Keratinocyte (primary cell): ENCODE data around the gene FGFBP2. TPM values are rescaled to one million over a fixed set of nuclear protein-coding genes. Genes with fewer than 3 reads are reported as not detected.

ENCODE experiments used
- DNase-seq: peaks from one replicate; pipeline ENCODE4 v3.0.0-alpha.2; 2011; ENCODE audit warnings: low read depth, missing footprints, low spot score
- FAIRE-seq: peaks from 2 replicates; lab custom pipeline; 2011; peaks lifted over from hg19 to GRCh38; lab: Jason Lieb, UNC
- H2AFZ ChIP-seq: 2 replicates; pipeline ENCODE4 v1.6.0; 2012; ENCODE audit warnings: low read length, control low read depth, inconsistent platforms; ENCODE audit not compliant: control insufficient read depth
- H3K27ac ChIP-seq: 2 replicates; pipeline ENCODE4 v1.5.1; 2011; ENCODE audit warnings: low read length; ENCODE audit not compliant: control insufficient read depth, insufficient read depth
- H3K27me3 ChIP-seq: 3 replicates; pipeline ENCODE4 v1.6.0; 2011; ENCODE audit warnings: low read length; ENCODE audit not compliant: control insufficient read depth, insufficient read depth; ENCODE audit errors: extremely low read depth
- H3K36me3 ChIP-seq, 2 experiments: 2 replicates in 1 of 2; 3 replicates in 1 of 2; pipeline ENCODE4 v1.5.1; 2011; ENCODE audit warnings: low read length in 2 of 2, mild to moderate bottlenecking in 1 of 2; ENCODE audit not compliant: control insufficient read depth in 2 of 2, insufficient read depth in 2 of 2; ENCODE audit errors: extremely low read depth in 1 of 2
- H3K4me1 ChIP-seq: 3 replicates; pipeline ENCODE4 v1.5.1; 2011; ENCODE audit warnings: low read length; ENCODE audit not compliant: control insufficient read depth, insufficient read depth; ENCODE audit errors: extremely low read depth
- H3K4me2 ChIP-seq: 3 replicates; pipeline ENCODE4 v1.6.0; 2011; ENCODE audit warnings: low read depth, low read length; ENCODE audit not compliant: control insufficient read depth, insufficient read depth; ENCODE audit errors: extremely low read depth
- H3K4me3 ChIP-seq, 3 experiments: fragments of 200-600 bp in 1 of 3; sonication (generic) in 1 of 3; 2 replicates in 2 of 3; 3 replicates in 1 of 3; pipeline ENCODE4 v1.5.1; 2011 to 2016; ENCODE audit warnings: low read length in 3 of 3, mild to moderate bottlenecking in 3 of 3, control low read depth in 2 of 3, inconsistent platforms in 1 of 3, low read depth in 1 of 3, mixed read lengths in 1 of 3, mixed run types in 1 of 3, moderate library complexity in 1 of 3; ENCODE audit not compliant: control insufficient read depth in 2 of 3, insufficient read depth in 2 of 3; ENCODE audit errors: extremely low read depth in 1 of 3
- H3K79me2 ChIP-seq: 2 replicates; pipeline ENCODE4 v1.6.0; 2012; ENCODE audit warnings: low read length; ENCODE audit not compliant: control insufficient read depth, insufficient read depth
- H3K9ac ChIP-seq: 3 replicates; pipeline ENCODE4 v1.6.0; 2011; ENCODE audit warnings: low read length; ENCODE audit not compliant: control insufficient read depth, insufficient read depth; ENCODE audit errors: extremely low read depth
- H3K9me1 ChIP-seq: 3 replicates; pipeline ENCODE4 v1.6.0; 2011; ENCODE audit warnings: low read length; ENCODE audit not compliant: control insufficient read depth, insufficient read depth; ENCODE audit errors: extremely low read depth
- H3K9me3 ChIP-seq: 2 replicates; pipeline ENCODE4 v1.5.1; 2012; ENCODE audit warnings: low read depth, low read length; ENCODE audit not compliant: control insufficient read depth
- H4K20me1 ChIP-seq: 3 replicates; pipeline ENCODE4 v1.6.0; 2011; ENCODE audit warnings: low read length; ENCODE audit not compliant: control insufficient read depth, insufficient read depth; ENCODE audit errors: extremely low read depth
- CTCF ChIP-seq, 3 experiments: IDR thresholded peaks in 1 of 3; conservative IDR thresholded peaks in 1 of 3; optimal IDR thresholded peaks in 1 of 3; 2 replicates in 2 of 3; 3 replicates in 1 of 3; pipeline versions ENCODE3 to v1.5.1; 2011; ENCODE audit warnings: low read length in 3 of 3, mild to moderate bottlenecking in 3 of 3, moderate library complexity in 2 of 3, control low read depth in 1 of 3, inconsistent platforms in 1 of 3; ENCODE audit not compliant: insufficient read depth in 2 of 3; ENCODE audit errors: extremely low read depth in 1 of 3
- EZH2 ChIP-seq: IDR thresholded peaks from one replicate; pipeline ENCODE4 v1.6.1; 2012; ENCODE audit warnings: inconsistent platforms, mild to moderate bottlenecking, low read length, moderate library complexity
- dilution Hi-C: fragments of 300-500 bp; cut with MboI; formaldehyde crosslinking; loops from one replicate; pipeline ENCODE4 v1.7.0; 2020; ENCODE audit warnings: low sequenced_read_pairs; ENCODE audit not compliant: extremely low pct_ligation_motif_present
- polyA plus RNA-seq, 5 experiments: library from polyadenylated mRNA; depleted of rRNA in 3 of 5; stranded (reverse) in 3 of 5; stranded (forward) in 1 of 5; unstranded in 1 of 5; fragments of >200 nt; gene quantifications; 1 replicate in 1 of 5; 2 replicates in 3 of 5; 3 replicates in 1 of 5; pipeline versions ENCODE4 v1.2.1 to v1.2.3, GENCODE V29; 2011 to 2012; ENCODE audit warnings: missing spikeins in 2 of 5, low read depth in 1 of 5, low replicate concordance in 1 of 5

Gene FGFBP2
- polyA plus RNA-seq, 1 donor (not counting 4 experiments of a cell fraction or from before 2014, with no cell fraction given): not detected

GRCh38 chr4:15936495-15936894 is 26.5 kb downstream of the FGFBP2 start:
- H3K27me3 ChIP-seq: no peaks in the 10 kb centered on the region
- peaks cover 44% of the 10 kb centered on the region for H3K4me1 ChIP-seq
- no peaks in the 10 kb centered on the region for H3K9me3 ChIP-seq
- peaks cover 3% of the 10 kb centered on the region for H3K9me1 ChIP-seq
- peaks cover 9 to 25% of the 10 kb centered on the region in 2 experiments for H3K36me3 ChIP-seq
- TF ChIP-seq EZH2: no peak
- TF ChIP-seq CTCF (optimal IDR thresholded peaks at IDR 0.05 in 1 of 3, IDR thresholded peaks at IDR 0.05 in 1 of 3, conservative IDR thresholded peaks at IDR 0.05 in 1 of 3; ENCODE audit: extremely low read depth in 1 of 3, insufficient read depth in 2 of 3, low read length in 3 of 3): no peak
- FAIRE-seq: peak; percentile 90
- H3K4me3 ChIP-seq: peak overlapping the region; percentile 56 to 93 (median 85)
- H3K4me2 ChIP-seq: peak overlapping the region; percentile 97
- peak overlapping the region; percentile 93 for H3K9ac ChIP-seq
- peaks cover 24% of the 10 kb centered on the region for H3K79me2 ChIP-seq
- H3K27ac ChIP-seq: peak overlapping the region; percentile 91
- dilution Hi-C loops: no loop called here
- H2AFZ ChIP-seq: no peak overlapping the region
- no peak for DNase-seq
- H4K20me1 ChIP-seq: peaks cover 11% of the 10 kb centered on the region

- TF ChIP-seq EZH2 (no peak), CTCF (optimal IDR thresholded peaks at IDR 0.05 in 1 of 3, IDR thresholded peaks at IDR 0.05 in 1 of 3, conservative IDR thresholded peaks at IDR 0.05 in 1 of 3; ENCODE audit: extremely low read depth in 1 of 3, insufficient read depth in 2 of 3, low read length in 3 of 3) (no peak)
- Histone ChIP-seq H3K4me3 (peak overlapping the region; percentile 56 to 93 (median 85)), H3K4me2 (peak overlapping the region; percentile 97), H3K9me3 (no peaks in the 10 kb centered on the region), H4K20me1 (peaks cover 11% of the 10 kb centered on the region), H3K79me2 (peaks cover 24% of the 10 kb centered on the region), H3K4me1 (peaks cover 44% of the 10 kb centered on the region), H3K27ac (peak overlapping the region; percentile 91), H3K9me1 (peaks cover 3% of the 10 kb centered on the region), H3K9ac (peak overlapping the region; percentile 93), H3K27me3 (no peaks in the 10 kb centered on the region), H2AFZ (no peak overlapping the region), H3K36me3 (peaks cover 9 to 25% of the 10 kb centered on the region in 2 experiments)
- dilution Hi-C loops: no loop called here
- no peak for FAIRE-seq
- DNase-seq: no peak
Observed at GRCh38 chr4:15935504-15936402, 27.2 kb downstream of the FGFBP2 start.
